Stimulated activated CD4-positive, alpha-beta T cell treated with anti-CD3 and anti-CD28 coated beads, Interleukin-12 subunit alpha, Interleukin-12 subunit beta, amount 100 ng/mL, for 48 hours (primary cell): ENCODE results near the gene ADAMTSL5.

Experiments used
- DNase-seq, 3 donors: peaks; one replicate each; pipeline ENCODE4 v3.0.0-alpha.2; 2020; ENCODE audit warnings: low read depth in 2 of 3, low spot score in 1 of 3

ADAMTSL5 gene

DNA sequence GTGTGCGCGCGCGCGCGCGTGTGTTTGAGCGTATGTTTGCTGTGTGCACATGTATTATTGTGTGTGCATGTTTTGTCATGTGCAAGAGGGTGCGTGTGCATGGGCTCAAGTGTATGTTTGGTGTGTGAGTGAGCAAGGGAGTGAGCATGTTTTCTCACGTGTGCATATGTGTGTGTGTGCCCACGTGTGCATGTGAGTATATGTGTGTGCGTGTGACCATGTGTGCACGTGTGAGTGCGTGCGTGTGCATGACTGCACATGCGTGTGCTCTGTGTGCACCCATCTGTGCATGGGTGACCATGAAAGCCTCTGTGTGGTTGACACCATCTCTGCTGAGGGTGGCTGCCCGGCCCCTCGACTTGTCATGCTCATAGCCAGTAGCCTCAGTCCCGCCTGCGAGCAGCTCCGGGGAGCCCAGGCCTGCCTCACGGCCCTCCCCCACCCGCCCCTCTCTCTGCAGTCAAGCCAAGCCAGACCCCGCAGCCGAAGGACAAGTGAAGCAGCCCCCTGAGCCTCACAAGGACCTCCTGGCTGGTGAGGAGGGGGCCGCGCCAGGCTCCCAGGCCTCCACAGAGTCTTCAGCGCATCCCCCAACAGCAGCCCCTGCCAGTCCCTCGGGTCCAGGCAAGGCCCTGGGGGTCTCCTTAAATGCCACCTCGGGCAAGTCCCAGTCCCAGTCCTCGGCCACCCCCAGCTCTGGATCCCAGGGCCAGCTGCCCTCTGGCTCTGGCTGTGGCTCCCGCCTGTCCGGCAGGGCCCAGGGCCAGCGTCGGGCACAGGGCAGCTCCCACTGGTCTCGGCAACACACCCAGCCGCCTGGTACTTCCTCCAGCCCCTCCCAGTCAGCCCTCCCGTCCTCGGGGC is 15.9 kb downstream of the ADAMTSL5 start:
- DNase-seq, result no peak

DNA sequence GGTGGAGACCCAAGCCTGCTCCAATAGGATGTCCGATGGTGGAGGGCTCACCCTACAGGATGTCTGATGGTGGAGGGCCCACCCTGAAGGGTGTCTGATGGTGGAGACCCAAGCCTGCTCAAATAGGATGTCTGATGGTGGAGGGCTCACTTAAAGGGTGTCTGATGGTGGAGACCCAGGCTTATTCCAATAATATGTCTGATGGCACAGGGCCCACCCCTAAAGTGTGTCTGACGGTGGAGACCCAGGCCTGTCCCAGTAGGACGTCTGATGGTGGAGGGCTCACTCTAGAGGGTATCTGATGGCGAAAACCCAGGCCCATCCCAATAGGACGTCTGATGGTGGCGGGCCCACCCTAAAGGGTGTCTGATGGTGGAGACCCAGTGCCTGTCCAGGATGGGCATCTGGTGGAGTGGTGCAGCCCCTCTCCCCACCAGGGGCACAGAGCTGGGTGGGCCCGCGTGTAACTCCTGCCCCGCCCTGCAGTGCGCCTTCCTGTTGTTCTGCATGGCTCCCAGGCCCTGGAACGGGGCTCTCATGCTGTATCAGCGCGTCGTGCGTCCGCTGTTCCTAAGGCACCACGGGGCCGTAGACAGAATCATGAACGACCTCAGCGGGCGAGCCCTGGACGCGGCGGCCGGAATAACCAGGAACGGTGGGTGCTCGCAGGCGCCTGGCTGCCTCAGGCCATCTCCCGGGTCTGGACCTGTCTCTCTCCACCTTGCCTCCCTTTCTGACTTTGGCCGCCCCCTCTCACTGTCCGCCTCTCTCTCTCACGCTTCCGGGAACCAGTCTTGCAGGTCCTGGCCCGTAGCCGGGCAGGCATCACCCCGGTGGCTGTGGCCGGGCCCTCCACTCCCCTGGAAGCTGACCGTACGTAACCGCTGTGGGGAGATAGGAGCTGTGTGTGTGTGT is 16.8 kb downstream of the ADAMTSL5 start:
- DNase-seq, result no peak

DNA sequence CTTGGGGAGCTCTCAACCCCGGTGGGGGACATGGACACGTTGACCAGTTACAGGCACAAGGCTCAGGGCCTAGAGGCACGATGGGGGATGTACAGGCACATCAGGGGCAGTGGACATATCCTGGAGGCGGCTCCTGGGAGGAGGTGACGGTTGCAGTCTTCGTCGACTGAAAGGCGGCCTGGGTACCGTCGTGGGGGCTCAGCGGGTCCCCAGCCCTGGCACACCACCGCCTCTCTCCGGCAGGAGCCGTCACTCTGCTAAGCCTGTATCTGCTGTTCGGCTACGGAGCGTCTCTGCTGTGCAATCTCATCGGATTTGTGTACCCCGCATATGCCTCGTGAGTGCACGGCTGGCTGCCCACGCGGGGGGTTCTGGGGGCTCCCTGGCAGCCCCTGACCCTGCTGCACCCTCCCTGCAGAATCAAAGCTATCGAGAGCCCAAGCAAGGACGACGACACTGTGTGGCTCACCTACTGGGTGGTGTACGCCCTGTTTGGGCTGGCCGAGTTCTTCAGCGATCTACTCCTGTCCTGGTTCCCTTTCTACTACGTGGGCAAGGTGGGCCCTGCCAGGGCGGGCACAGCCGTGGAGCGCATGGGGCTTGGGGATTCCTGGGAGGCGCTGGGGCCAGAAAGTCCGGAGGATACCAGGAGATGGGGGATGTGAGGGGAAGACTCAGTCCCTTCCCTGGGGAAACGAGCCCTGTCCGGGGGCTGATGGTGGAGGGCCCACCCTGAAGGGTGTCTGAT is 17.6 kb downstream of the ADAMTSL5 start:
- DNase-seq, result no peak

DNA sequence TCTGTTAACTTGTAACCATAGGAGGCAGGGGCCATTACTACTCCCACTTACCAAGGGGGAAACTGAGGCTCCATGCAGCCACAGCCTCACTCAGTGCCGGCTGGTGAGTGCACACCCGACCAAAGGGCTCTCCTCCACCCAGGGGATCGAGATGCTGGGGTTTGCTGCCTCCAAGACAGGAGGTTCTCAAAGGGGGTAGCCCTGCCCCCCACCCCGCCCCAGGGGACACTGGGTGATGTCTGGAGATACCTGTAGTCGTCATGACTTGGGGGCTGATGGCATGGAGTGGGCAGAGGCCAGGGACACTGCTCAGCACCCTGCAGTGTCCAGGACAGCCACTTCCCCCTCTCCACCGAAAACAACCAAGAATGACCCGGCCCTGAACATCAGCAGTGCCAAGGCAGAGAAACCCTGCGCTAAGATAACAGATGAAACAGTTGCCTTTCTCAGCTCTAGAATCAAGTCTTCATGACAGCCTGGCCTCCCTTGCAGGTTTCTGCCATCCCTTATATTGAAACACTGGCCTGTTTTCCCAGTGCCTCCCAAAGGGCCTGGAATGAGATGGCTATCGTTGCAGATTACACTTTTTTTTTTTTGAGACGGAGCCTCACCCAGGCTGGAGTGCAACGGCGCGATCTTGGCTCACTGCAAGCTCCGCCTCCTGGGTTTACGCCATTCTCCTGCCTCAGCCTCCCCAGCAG is 18.6 kb downstream of the ADAMTSL5 start:
- no peak for DNase-seq

DNA sequence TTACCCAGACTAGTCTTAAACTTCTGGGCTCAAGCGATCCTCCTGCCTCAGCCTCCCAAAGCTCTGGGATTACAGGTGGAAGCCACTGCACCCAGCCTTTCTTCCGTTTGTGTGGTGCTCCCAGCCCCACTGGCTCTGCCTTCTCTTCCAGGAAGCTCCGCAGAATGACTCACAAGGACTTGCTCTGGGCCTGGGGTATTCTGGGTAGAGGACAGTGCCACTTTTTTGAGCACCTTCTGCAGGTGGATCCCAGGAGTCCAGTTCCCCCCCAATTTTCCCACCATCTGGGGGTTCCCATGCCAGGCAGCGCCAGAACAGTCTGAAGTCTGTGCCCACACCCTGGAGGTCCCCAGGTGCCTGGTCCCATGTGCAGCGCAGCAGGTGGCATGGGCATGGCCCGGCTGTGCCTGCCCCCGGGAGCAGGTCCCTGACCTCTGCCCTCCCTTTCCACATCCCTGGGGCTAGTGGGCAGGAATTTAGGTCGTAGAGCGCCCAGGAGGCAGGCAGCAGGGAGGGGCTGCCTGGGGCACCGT is 20.3 kb downstream of the ADAMTSL5 start:
- DNase-seq, result no peak

DNA sequence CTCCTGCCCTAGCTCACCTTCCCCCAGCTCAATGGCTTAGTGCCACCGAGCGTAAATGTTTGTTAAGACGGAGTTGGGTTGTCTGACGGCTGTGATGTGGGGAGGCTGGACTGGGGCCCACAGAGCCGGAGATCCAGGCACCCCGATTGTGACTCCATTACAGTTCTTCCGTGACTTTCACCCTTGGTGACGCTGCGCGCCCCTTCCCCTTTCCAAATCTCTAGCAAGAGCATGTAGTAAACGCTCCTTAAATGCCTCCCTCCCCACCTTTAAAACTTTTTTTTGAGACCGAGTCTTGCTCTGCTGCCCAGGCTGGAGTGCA is 21.0 kb downstream of the ADAMTSL5 start:
- DNase-seq, result no peak

DNA sequence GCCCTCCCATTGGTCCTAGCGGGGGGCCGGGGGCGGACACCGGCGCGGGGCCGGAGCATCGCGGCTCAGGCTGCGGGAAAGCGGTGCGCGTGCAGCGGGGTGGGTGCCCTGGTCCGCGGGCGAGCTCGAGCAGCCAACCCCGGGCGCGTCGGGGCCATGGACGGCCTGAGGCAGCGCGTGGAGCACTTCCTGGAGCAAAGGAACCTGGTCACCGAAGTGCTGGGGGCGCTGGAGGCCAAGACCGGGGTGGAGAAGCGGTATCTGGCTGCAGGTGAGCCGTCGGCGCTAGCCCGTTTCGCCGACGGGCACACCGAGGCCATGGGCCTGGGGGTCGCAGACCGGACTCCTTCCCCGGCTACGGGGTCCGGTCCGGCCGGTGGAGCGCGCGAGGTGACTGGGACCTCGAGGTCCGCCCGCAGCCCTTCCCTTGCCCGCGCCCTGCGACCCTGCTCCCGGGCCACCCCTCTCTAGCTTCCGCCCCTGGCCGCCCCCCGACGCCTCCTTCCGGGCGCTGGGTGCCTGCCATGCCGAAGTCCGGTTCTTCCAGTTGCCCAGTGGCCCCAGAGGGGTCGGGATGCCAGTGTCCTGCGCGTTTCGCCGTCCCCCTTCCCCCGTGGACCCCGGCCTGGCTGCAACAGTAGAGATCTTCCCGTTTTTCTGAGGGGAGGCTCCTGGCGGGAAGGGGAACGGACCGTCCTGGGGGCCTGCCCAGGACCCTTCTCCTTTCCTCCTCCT is 21.5 kb downstream of the ADAMTSL5 start, which contains the start of gene REEP6:
Gene REEP6 (plus strand): TSS at position 68 of the 735 bp plus-strand sequence. CDS start 89 bp downstream, at position 157.
- no peak for DNase-seq

DNA sequence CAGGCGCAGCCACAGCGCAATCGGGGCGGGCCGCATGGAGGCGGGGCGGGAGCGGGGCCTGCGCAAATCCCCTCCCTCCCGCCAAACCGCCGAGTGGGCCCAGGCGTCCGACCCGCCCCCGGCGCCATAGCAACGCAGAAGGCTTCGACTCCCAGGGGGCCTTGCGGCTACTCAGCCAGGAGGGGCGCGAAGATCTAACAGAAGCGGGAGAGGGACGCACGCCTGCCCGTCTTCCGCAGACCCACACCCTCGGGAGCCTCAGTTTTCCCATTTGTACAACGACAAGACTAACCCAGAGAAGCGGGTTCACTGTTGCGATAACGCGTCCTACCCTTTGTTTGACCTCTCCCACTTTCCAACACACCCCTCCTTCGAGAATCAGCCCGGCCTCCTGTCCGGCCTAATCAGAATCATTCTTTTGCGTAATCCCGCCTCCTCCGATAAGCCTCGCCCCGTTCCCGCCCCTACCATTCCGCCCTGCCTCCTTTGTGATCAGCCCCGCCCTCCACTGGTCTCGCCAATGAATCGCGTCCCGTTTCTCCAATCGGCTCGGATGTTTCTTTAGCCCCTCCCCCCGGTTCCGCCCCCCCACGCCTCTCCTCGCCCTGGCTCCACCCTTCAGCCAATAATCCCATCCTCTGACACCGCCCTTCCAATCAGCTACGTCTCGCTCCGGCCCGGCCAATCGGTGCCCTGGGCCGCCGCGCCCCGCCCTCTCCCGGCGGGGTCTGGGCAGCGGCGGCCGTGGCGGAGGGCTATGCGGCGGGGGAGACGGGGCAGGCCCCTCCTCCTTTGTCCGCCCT is 22.3 kb downstream of the ADAMTSL5 start, which contains the start of gene PCSK4:
Gene PCSK4 (minus strand): TSS at position 40 of the 803 bp plus-strand sequence. CDS start 4 bp downstream, at position 36.
- DNase-seq, result peak; percentile 96 to 99 (median 99)

DNA sequence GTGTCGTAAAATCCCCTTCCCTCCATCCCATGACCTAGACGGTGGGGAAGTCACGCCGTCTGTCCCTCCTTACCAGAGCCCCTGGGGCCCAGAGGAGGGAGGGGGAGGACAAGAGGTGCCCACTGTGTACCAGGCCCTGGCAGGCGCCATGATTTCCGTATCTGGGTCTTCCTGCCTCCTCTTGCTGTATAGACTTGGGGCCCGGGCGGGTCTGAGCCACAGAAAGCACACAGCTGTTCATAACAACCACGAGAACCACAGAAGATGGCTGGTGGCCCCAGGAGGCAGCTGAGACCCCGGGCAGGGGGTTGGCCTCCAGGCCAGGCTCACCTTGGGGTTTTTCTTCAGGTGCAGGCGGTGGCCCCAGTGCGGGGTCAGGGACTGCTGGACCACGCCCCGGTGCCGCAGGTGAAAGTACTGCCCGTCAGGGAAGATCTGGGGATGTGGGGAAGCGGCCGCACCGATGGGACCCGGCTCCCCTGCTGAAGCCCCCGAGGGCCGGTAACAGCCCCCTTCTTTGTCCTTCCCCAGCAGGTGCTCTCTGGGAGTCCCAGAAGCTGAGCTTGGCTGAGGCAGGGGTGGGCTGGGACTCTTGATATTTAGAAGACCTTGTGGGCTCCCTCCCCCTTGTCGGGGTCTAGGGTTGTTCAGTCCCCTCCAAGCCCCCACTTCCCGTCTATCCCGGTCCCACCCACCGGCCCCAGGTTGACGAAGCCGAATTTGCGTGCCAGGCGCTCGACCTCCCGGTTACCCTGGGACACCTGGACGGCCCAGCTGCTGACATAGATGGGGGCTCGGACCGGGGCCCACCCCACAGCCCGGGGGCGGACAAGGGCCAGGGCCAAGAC is 23.1 kb downstream of the ADAMTSL5 start:
- DNase-seq, result no peak

DNA sequence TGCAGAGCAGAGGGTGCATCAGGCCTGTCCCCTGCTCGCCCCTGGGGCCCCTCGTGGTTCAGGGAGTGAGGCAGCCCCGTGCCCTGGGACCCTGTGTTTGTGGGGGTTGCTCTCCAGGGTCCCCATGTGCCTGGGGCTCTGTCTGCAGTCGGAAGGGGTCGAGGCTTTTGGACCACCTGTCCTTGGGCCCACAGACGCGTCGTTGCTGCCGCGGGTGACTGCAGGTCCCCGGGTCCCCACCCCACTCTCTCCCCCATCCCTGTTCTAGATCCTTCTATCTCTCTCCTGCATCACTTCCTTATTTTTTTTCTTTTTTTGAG is 24.6 kb downstream of the ADAMTSL5 start:
- DNase-seq, result no peak

DNA sequence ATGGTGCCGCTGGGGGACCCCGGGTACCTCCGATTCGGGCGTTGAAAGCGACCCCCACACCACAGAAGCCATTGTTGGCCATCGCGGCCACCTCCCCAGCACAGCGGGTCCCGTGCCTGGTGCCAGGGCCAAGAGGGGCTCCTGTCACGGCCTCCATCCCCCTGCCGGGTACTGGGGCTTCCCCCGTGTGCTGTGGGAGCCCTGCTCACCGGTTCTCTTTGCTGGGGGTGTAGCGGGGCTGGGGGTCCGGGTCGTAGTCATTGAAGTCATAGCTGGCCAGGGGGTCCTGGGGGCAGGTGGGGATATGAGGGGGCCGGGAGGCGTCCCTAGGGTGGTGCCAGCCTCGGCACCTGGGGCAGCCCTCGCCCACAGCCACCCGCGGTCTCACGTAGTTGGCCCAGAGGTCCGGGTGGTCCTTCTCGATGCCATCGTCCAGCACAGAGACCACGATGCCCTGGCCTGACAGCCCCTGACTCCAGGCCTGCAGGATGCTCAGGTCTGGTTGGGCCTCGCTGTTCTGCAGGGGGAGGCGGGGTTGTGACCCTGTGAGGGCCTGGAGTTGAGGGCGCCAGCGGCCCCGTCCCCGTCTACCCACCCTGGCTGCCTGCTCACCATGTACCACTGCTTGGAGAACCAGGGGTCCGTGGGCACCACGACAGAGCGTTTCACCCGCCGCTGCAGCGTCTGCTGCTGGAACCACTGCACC is 25.1 kb downstream of the ADAMTSL5 start:
- no peak for DNase-seq

DNA sequence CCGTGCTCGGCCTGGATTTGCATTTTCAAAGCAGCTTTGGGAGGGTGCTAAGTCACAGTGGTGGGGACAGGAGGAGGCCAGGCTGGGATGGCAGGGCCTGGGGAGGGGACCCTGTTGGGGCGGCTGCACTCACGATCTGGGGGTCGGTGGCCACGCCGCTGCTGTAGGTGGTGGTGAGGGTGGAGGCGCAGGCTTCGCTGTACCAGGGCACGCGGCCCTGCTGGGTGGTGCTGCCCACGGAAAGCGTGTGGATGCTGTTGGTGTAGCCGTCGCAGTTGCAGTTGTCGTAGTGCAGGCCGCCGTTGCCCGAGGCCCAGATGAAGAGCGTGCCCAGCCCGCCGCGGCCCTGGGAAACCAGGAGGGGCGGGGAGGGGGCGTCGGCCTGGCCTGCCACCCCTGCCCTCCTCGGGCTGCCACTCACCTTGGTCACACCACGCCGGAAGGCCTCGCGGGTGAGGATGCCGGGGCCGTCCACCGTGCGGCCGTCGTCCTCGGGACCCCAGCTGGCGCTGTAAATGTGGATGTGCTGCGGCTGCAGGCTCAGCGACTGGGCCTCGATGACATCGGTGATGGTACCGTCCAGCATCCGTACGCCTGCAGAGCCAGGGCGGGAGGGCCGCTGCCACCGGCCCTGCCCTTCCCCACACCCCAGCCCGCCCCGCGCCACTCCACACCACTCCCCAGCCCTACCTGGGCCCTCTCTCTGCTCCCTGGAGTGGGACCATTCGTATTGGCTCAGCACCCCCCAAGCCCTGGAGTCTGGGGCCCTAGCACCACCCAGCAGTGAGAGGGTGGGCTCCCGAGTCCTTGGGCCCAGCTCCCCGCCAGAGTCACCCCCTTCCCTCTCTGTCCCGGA is 25.9 kb downstream of the ADAMTSL5 start:
- DNase-seq, result no peak

DNA sequence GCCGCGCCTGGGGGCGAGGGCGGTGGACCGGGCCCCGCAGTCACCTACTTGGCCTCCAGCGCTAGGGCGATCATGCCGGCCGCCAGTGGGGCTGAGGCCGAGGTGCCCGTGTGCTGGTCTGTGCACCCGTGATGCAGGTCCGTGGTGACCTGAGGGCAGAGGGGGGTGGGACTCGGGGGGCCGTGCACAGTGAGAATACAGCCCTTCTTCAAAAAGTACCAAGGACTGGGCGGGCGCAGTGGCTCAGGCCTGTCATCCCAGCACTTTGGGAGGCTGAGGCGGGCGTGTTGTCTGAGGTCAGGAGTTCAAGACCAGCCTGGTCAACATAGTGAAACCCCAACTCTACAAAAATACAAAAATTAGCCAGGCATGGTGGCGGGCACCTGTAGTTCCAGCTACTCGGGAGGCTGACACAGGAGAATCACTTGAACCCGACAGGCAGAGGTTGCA is 28.8 kb downstream of the ADAMTSL5 start:
- no peak for DNase-seq

DNA sequence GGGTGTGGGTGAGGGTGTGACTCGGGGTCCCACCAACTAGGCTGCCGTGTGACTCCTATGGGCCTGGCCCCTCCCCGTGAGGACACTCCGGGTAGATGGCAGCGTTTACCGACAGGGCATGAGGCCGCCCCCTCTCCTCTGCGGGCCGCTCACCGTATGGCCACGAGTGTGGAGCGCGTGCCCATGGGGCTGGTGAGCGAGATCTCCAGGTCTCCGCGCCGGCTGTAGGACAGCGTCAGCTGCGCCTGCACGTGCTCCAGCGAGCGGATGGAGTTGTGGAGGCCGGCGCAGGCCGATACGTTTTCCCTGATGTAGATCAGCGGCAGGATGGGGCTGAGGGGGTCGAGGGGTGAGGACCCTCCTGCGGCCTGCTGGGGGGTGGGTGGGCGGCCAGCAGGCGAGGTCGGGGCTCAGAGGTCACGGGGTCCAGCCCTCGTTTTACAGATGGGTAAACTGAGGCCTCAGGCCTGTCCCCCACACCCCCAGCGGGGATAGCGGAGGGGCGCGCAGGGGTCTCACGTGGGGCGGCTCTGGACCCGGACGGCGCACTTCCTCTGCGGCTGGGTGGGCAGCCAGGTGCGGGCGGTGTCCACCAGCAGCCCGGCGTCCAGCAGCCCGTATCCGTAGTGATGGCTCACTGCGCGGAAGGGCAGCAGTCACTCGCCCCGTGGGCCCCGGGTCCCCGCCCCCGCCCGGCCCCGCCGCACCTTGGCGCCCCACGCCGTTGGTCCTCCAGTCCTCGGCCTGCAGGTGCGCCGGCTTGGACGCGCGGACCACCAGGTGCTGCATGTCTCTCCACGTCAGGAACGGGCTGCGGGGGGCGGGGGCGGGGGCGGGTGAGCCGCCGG is 29.5 kb downstream of the ADAMTSL5 start:
- DNase-seq, result no peak

DNA sequence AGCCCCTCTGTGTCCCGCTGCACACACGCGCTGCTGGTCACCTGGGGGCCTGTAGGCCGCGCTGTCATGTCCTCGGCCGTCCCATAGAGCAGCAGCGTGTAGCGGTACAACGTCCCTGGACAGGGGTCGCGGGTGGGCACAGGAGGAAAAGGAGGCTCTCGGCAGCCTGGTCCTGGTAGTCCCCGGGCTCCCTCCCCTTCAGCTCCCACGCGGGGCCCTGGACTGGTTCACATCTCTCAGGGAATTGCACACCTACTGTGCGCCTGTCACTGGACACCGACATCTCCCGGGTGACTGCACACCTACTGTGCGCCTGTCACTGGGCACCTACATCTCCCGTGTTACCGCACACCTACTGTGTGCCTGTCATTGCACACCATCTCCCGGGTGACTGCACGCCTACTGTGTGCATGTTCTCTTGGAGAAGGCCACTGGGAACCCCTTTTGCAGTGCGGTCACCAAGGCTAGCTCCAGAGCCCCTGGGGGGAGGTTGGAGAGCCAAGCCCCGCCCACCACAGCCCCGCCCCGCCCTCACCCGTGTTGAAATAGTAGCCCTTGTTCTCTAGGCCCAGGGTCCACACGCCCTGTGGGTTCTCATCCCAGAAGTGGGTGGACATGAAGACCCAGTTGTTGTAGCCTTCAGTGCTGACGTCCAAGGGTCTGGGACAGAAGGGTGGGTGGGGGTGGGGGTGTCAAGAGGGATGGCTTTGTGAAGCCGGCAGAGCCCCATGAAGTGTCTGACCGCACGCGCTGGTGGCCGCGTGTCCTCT is 30.3 kb downstream of the ADAMTSL5 start:
- DNase-seq, result no peak
